ENCODE results near the gene CREBL2.

- TF ChIP-seq CTCF (IDR thresholded peaks at IDR 0.05): no peak
- TF ChIP-seq EZH2 (IDR thresholded peaks at IDR 0.05; ENCODE audit: borderline replicate concordance, insufficient read depth, low read depth, low read length, poor library complexity, severe bottlenecking): no peak
These were observed 3.1 kb upstream of the CREBL2 start for GRCh38 chr12:12608557-12608957.
